Measurements from ENCODE around the gene HOXA9. TPM values are rescaled to one million over a fixed set of nuclear protein-coding genes. Genes with fewer than 3 reads are reported as not detected.

HOXA9 gene
- total RNA-seq, 2 experiments from 2014 or later = not detected

DNA sequence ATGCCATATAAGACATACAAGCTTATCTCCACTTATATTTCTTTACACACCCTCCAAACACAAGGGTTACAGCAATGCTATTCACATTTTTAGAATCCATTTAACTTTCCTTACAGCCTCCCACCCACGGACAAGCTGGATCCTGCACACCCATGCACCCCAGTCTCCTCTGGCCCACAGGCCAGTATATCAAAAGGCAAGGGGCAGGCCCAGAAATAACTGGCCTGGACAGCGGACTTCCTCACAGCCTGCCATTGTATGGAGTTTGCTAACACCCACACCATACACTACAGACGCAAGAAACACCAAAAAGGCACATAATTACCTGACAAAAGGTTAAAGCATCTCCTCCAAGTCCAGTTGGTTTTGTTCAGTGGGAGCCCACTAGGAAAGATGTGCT lies 46.8 kb downstream of the HOXA9 start:
- H3K9me3 Mint-ChIP-seq = no peaks in the 10 kb centered on the region
- ChIA-PET POLR2A (no interaction called here), CTCF (interaction anchor here (1.1 kb wide), 1 partner anchor 431 kb away, joined by 3 read pairs; no protein-coding TSS in a partner anchor)
- H3K27me3 Mint-ChIP-seq = peaks cover 4% of the 10 kb centered on the region
- H3K36me3 Mint-ChIP-seq (ENCODE audit: low read depth) = no peaks in the 10 kb centered on the region
- no peak overlapping the region for H3K4me3 Mint-ChIP-seq
- DNase-seq = no peak
- H3K27ac Mint-ChIP-seq = no peak overlapping the region
- no peaks in the 10 kb centered on the region for H3K4me1 Mint-ChIP-seq

DNA sequence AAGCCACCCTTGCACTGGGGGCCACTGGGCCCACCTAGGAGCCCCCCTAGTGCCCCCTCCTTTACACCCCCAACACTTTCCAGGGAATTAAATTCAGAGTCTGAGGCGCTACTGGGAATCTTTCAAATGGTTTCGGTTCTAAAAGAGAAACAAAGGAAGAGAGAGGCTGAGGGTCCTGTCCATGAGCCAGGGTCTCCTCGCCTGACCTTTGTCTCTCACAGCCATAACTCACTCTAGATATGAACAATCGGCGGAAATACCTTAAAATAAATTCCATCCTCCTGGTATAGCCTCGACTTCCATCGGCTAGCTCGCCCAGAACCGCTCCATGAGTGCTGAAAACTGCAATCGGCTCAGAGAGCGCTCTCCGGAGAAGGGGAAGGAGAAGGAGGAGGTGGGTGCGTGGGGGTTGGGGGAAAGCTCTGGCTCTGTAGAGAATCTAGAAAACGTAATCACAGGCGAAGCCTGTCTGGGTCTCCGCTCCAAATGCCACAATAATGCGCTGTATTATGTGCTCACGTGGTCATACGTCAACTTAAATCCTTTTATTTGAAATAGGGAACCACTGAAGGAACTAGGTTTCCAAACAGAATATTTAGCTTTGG lies 47.3 kb downstream of the HOXA9 start:
- no peak overlapping the region for H3K4me3 Mint-ChIP-seq
- CTCF ChIA-PET = interaction anchor here (1.1 kb wide), 1 partner anchor 431 kb away, joined by 3 read pairs; no protein-coding TSS in a partner anchor
- no peaks in the 10 kb centered on the region for H3K4me1 Mint-ChIP-seq
- no peaks in the 10 kb centered on the region for H3K36me3 Mint-ChIP-seq (ENCODE audit: low read depth)
- peaks cover 4% of the 10 kb centered on the region for H3K27me3 Mint-ChIP-seq
- POLR2A ChIA-PET = no interaction called here
- H3K27ac Mint-ChIP-seq = no peak overlapping the region
- H3K9me3 Mint-ChIP-seq = no peaks in the 10 kb centered on the region
- DNase-seq = no peak

- POLR2A ChIA-PET = no interaction called here
- Mint-ChIP-seq H3K27me3 (peaks cover 4% of the 10 kb centered on the region), H3K36me3 (ENCODE audit: low read depth) (no peaks in the 10 kb centered on the region), H3K9me3 (no peaks in the 10 kb centered on the region), H3K27ac (no peak overlapping the region), H3K4me3 (no peak overlapping the region), H3K4me1 (no peaks in the 10 kb centered on the region)
- CTCF ChIA-PET = interaction anchor here (1.1 kb wide), 1 partner anchor 430 kb away, joined by 3 read pairs; no protein-coding TSS in a partner anchor
- no peak for DNase-seq
These were observed 48.1 kb downstream of the HOXA9 start for GRCh38 chr7:27116962-27117886.

GRCh38 chr7:27116031-27116961 lies 49.0 kb downstream of the HOXA9 start:
- peaks cover 4% of the 10 kb centered on the region for H3K27me3 Mint-ChIP-seq
- ChIA-PET CTCF (interaction anchor here (0.6 kb wide), 1 partner anchor 1814 kb away, joined by 3 read pairs; no protein-coding TSS in a partner anchor), POLR2A (no interaction called here)
- no peak overlapping the region for H3K4me3 Mint-ChIP-seq
- no peak overlapping the region for H3K27ac Mint-ChIP-seq
- DNase-seq = no peak
- H3K4me1 Mint-ChIP-seq = no peaks in the 10 kb centered on the region
- H3K9me3 Mint-ChIP-seq = no peaks in the 10 kb centered on the region
- H3K36me3 Mint-ChIP-seq (ENCODE audit: low read depth) = no peaks in the 10 kb centered on the region

DNA sequence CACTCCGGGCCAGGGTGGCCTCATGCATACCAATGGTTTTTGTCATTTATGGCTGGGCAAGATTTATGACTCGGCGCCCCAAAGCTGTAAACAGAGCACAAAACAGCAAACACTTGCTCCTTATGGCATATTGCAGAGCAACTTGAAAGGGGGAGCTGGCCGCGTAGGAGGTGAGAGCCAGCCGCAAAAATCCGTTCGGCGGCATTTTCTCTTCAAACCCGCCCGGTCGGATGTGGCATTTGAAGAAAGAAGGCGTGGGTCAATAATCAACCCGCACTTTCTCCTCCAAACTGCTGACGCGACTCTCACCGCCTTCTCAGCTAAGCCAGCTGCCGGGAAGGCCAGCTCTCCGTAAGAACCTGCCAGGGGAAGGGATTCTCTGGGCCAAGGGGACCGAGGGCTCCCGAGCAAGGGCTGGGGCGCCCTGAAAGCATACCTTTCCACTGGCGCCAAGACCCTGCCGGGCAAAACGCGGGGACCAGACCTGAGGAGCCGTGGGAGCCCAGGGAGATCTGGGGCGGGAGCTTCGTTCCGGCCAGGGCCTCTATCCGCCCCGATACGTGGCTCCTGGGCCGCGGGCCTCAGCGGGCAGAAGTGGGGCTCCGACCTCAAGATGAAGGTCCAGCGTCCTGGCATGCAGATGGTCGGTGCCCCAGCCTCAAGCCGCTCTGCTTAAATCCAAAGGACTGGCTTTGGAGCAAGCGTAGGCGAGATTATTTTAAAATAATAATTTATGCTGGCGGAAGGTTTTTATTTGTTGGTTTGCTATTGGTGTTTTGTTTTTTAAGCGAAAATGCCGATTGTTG lies 49.9 kb downstream of the HOXA9 start:
- peaks cover 4% of the 10 kb centered on the region for H3K27me3 Mint-ChIP-seq
- H3K4me1 Mint-ChIP-seq = no peaks in the 10 kb centered on the region
- no peaks in the 10 kb centered on the region for H3K36me3 Mint-ChIP-seq (ENCODE audit: low read depth)
- H3K9me3 Mint-ChIP-seq = no peaks in the 10 kb centered on the region
- POLR2A ChIA-PET = interaction anchor here (1.1 kb wide), 1 partner anchor 32 kb away, joined by 3 read pairs; no protein-coding TSS in a partner anchor
- DNase-seq = no peak
- no peak overlapping the region for H3K4me3 Mint-ChIP-seq
- no peak overlapping the region for H3K27ac Mint-ChIP-seq
- CTCF ChIA-PET = no interaction called here

DNA sequence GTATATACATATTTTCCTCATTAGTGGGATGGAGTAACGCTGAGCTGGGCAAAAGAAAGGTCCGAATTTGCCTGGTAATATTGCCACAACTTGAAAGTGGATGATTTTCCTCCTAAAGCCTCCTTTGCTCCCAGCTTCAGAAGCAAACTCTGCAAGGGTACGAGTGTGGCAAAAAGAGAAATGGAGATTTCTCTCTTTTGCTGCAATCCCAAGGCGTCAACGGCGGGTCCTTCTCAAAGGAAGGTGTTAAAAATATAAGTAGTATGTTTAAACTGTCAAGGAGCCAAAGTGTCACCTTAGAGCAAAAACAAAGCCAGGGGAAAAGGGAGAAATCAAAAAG lies 50.5 kb downstream of the HOXA9 start:
- ChIA-PET CTCF (no interaction called here), POLR2A (interaction anchor here (1.1 kb wide), 1 partner anchor 31 kb away, joined by 3 read pairs; no protein-coding TSS in a partner anchor)
- Mint-ChIP-seq H3K4me1 (no peaks in the 10 kb centered on the region), H3K27ac (no peak overlapping the region), H3K4me3 (no peak overlapping the region), H3K9me3 (no peaks in the 10 kb centered on the region), H3K27me3 (peaks cover 4% of the 10 kb centered on the region), H3K36me3 (ENCODE audit: low read depth) (no peaks in the 10 kb centered on the region)
- no peak for DNase-seq

- Mint-ChIP-seq H3K27ac (no peak overlapping the region), H3K4me1 (no peaks in the 10 kb centered on the region), H3K36me3 (ENCODE audit: low read depth) (no peaks in the 10 kb centered on the region), H3K4me3 (no peak overlapping the region), H3K9me3 (no peaks in the 10 kb centered on the region), H3K27me3 (peaks cover 2% of the 10 kb centered on the region)
- POLR2A ChIA-PET = no interaction called here
- CTCF ChIA-PET = no interaction called here
- no peak for DNase-seq
These were observed 51.2 kb downstream of the HOXA9 start for GRCh38 chr7:27113991-27114769.

DNA sequence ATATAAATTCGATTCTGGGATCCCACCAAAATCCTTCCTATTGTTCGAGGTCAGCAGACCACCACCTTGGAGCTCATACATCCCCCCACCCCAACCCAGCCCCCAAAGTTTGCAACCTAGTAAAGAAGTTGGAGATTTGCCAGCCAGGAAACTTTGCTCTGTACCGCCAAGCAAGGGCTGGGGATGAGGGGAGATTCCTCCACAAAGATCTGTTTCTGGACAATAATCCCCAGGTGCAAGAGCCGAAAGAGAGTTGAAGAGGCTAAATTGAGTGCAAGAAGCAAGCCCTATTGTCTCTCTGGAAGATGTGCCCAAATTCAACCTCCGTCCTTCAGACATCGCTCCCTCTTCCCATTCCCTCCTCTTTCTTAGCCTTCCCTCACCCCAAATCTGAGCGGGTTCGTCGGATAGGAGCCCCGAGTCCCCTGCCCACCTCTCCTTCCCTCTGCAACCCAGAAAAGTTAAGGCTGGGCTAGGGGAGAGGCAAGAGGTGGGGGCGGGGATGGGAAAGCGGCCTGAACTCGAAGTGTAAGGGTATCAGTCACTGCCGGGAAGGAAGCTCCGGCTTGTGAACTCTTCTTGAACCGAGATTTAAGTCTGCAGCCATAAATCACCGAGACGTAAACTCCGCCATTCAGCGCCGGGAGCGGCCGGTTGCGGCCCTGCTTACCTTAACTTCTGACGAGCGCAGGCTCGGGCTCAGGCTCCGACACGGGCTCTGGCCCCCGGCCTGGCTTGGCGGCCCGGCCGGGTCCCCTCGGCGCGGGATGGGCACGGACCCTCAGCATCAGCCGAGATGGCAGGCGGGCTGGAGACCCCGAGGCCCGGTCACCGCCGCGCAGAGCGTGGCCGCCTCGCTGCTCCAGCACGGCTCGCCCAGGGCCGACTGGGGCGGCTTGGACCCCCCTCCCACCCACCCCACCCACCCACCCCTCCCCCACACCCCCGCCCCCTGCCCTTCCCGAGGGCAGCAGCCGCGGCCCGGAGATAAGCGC lies 52.1 kb downstream of the HOXA9 start:
- Mint-ChIP-seq H3K4me3 (no peak overlapping the region), H3K27ac (no peak overlapping the region), H3K9me3 (no peaks in the 10 kb centered on the region), H3K27me3 (no peaks in the 10 kb centered on the region), H3K36me3 (ENCODE audit: low read depth) (no peaks in the 10 kb centered on the region), H3K4me1 (no peaks in the 10 kb centered on the region)
- DNase-seq = no peak
- ChIA-PET CTCF (no interaction called here), POLR2A (no interaction called here)

Other genes with a start within 250 kb of the HOXA9 start
- under 1 TPM; 0.70 to 0.86 TPM for gene HOXA1, start 69.5 kb downstream of the HOXA9 start, total RNA-seq
- gene HOXA2, start 62.9 kb downstream of the HOXA9 start, total RNA-seq = not detected
- gene HOXA4, start 34.8 kb downstream of the HOXA9 start, total RNA-seq = under 1 TPM in 1 of 2 experiments, not detected in 1; 0.15 TPM
- gene HOXA5, start 21.9 kb downstream of the HOXA9 start, total RNA-seq = not detected
- gene HOXA6, start 17.8 kb downstream of the HOXA9 start, total RNA-seq = not detected
- not detected for gene HOXA3, start 13.0 kb downstream of the HOXA9 start, total RNA-seq
- not detected for gene HOXA7, start 8.9 kb downstream of the HOXA9 start, total RNA-seq
- gene HOXA10, start 8.8 kb upstream of the HOXA9 start, total RNA-seq = not detected
- not detected for gene HOXA11, start 19.7 kb upstream of the HOXA9 start, total RNA-seq
- gene HOXA13, start 34.6 kb upstream of the HOXA9 start, total RNA-seq = not detected
- not detected for gene EVX1, start 77.3 kb upstream of the HOXA9 start, total RNA-seq

All from activated CD4-positive, alpha-beta memory T cell treated with anti-CD3 and anti-CD28 coated beads, Interleukin-2, amount 10 ng/mL, durations not matched to agents 7 days and 5 days (primary cell).